Ectodermal cell (in vitro differentiated cells): ENCODE data around the gene UNC93A.
"Not testable (repeated sequence)": the region's sequence is repeated elsewhere in the genome, so short reads cannot be mapped to it uniquely, and the experiment has no call there.

Experiments used
- H3K27ac ChIP-seq: 2 replicates; pipeline ENCODE4 v1.7.0; 2013; ENCODE audit warnings: mild to moderate bottlenecking, low read depth, low read length; ENCODE audit not compliant: insufficient read depth, poor library complexity, severe bottlenecking
- H3K27me3 ChIP-seq: 2 replicates; pipeline ENCODE4 v1.7.0; 2013; ENCODE audit warnings: mild to moderate bottlenecking, low read length; ENCODE audit not compliant: insufficient read depth, control insufficient read depth, poor library complexity, severe bottlenecking
- H3K36me3 ChIP-seq: one replicate; pipeline ENCODE4 v1.7.0; 2013; ENCODE audit warnings: low read length; ENCODE audit not compliant: control insufficient read depth, insufficient read depth
- H3K4me1 ChIP-seq: one replicate; pipeline ENCODE4 v1.7.0; 2013; ENCODE audit warnings: low read length; ENCODE audit not compliant: control insufficient read depth, insufficient read depth
- H3K4me3 ChIP-seq: 2 replicates; pipeline ENCODE4 v1.7.0; 2013; ENCODE audit warnings: low read depth, low read length, control low read depth; ENCODE audit not compliant: insufficient read depth
- H3K9me3 ChIP-seq: 2 replicates; pipeline ENCODE4 v1.7.0; 2013; ENCODE audit warnings: mild to moderate bottlenecking, low read length, moderate library complexity; ENCODE audit not compliant: control insufficient read depth
- WGBS, 2 experiments: methylation state at CpG; one replicate each; pipeline ENCODE4 v1.1.7; 2013; ENCODE audit warnings: missing lambda C conversion rate in 2 of 2; 5-methylcytosine and 5-hydroxymethylcytosine counted together

Gene UNC93A

GRCh38 chr6:167284565-167284964, 6.5 kb upstream of the UNC93A start:
- H3K36me3 ChIP-seq, H3K27me3 ChIP-seq, H3K9me3 ChIP-seq, H3K27ac ChIP-seq, H3K4me3 ChIP-seq: not testable (repeated sequence)
- H3K4me1 ChIP-seq, result peaks cover 10% of the 10 kb centered on the region
- 89 to 93% methylated on average over 8 of the region's 13 CpGs for WGBS, 2 experiments

GRCh38 chr6:167285077-167285770, 5.9 kb upstream of the UNC93A start:
- 90 to 93% methylated on average over 15 of the region's 15 CpGs for WGBS, 2 experiments

GRCh38 chr6:167287513-167288048, 3.5 kb upstream of the UNC93A start:
- H3K9me3 ChIP-seq, result no peaks in the 10 kb centered on the region
- H3K36me3 ChIP-seq, result no peaks in the 10 kb centered on the region
- no peak overlapping the region for H3K27ac ChIP-seq
- no peaks in the 10 kb centered on the region for H3K4me1 ChIP-seq
- no peak overlapping the region for H3K4me3 ChIP-seq
- H3K27me3 ChIP-seq, result no peaks in the 10 kb centered on the region
- 94 to 96% methylated on average over 13 of the region's 13 CpGs for WGBS, 2 experiments

More at GRCh38 chr6:167285077-167285770, 5.9 kb upstream of the UNC93A start:
- no peak overlapping the region for H3K27ac ChIP-seq
- no peaks in the 10 kb centered on the region for H3K27me3 ChIP-seq
- peaks cover 3% of the 10 kb centered on the region for H3K4me1 ChIP-seq
- no peaks in the 10 kb centered on the region for H3K9me3 ChIP-seq
- H3K4me3 ChIP-seq, result no peak overlapping the region
- no peaks in the 10 kb centered on the region for H3K36me3 ChIP-seq

- H3K4me1 ChIP-seq, H3K9me3 ChIP-seq, H3K36me3 ChIP-seq, H3K27me3 ChIP-seq, H3K4me3 ChIP-seq, H3K27ac ChIP-seq: not testable (repeated sequence)
- 25 to 34% methylated on average over 9 to 11 of the region's 14 CpGs for WGBS, 2 experiments
Observed at GRCh38 chr6:167288591-167289225, 2.4 kb upstream of the UNC93A start.

- 83% methylated on average over 1 of the region's 2 CpGs; no CpG with 5 or more reads in 1 of the 2 experiments for WGBS, 2 experiments
- not testable (repeated sequence) for H3K9me3 ChIP-seq, H3K27me3 ChIP-seq, H3K36me3 ChIP-seq, H3K4me3 ChIP-seq, H3K27ac ChIP-seq, H3K4me1 ChIP-seq
Observed at GRCh38 chr6:167289291-167289690, 1.8 kb upstream of the UNC93A start.

GRCh38 chr6:167291623-167292300, 647 bp downstream of the UNC93A start:
- H3K4me3 ChIP-seq, result no peak overlapping the region
- 91 to 92% methylated on average over 7 of the region's 7 CpGs for WGBS, 2 experiments
- H3K27me3 ChIP-seq, result no peaks in the 10 kb centered on the region
- H3K36me3 ChIP-seq, result no peaks in the 10 kb centered on the region
- no peak overlapping the region for H3K27ac ChIP-seq
- no peaks in the 10 kb centered on the region for H3K9me3 ChIP-seq
- no peaks in the 10 kb centered on the region for H3K4me1 ChIP-seq

DNA sequence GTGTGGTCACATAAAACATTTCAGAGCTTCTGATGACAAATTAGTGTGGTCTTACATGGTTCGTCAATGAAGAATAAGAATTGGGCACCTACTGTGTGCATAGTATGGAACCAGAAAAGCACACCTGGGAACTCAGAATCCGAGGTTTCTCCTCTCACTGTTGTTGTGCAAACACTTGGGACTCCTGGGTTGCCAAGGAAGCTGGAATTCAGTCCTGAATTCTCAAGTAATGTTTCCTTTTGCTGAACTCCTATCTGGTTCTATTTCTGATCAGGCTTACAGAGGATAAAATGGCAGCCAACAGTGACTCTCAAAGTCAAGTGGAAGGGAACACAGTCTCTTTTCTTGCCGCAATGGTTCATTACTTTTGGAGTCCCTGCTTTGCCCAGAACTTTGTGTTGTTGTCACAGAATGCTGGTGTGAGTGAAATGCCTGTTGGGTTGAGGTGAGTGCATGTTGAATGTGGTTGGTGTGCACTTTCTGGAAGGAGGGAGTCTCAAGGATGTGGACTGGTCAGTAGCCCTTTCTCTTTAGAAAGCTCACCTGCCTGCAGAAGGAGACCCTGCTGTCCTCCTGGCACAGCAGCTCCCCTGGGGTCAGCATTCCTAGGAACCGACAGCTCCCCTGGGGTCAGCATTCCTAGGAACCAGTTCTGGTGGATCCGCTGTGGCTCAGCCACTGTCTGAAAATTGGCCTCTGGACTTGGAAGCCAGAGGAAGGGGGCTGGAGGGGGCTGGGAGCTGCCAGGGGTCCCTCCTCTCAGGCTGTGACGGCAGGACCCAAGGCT, 1.4 kb downstream of the UNC93A start:
- Histone ChIP-seq H3K27me3 (no peaks in the 10 kb centered on the region), H3K4me3 (no peak overlapping the region), H3K9me3 (no peaks in the 10 kb centered on the region), H3K27ac (no peak overlapping the region), H3K4me1 (no peaks in the 10 kb centered on the region), H3K36me3 (no peaks in the 10 kb centered on the region)
- 88 to 90% methylated on average over 6 of the region's 6 CpGs for WGBS, 2 experiments

GRCh38 chr6:167293088-167293589, 2.0 kb downstream of the UNC93A start:
- Histone ChIP-seq H3K27ac (no peak overlapping the region), H3K27me3 (no peaks in the 10 kb centered on the region), H3K9me3 (no peaks in the 10 kb centered on the region), H3K4me3 (no peak overlapping the region), H3K36me3 (no peaks in the 10 kb centered on the region), H3K4me1 (no peaks in the 10 kb centered on the region)
- 95% methylated on average over 10 of the region's 10 CpGs for WGBS, 2 experiments

DNA sequence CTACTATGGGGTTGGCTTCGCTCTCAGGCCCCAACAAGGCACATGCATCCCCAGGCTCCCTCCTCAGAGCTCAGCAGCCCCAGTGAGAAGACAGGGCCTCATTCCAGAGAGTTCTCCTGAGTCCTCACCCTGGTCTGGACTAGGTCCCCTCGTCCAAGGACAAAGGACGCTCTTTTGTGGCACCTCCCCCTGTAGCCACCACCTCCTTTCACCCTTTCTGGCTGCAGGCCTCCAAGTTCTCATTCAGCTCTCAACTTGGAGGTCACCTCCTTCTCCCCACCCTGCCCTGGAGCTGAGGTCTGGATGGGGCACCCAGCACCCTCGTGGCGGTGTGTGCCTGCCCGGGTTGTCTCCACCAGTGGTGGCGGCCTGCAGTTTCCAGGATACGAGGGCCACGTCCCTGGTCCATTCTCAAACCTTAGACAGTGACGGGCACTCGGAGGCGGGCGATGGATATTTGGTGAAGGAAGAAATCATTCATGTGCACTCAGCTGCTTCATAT, 2.5 kb downstream of the UNC93A start:
- no peaks in the 10 kb centered on the region for H3K36me3 ChIP-seq
- H3K27me3 ChIP-seq, result no peaks in the 10 kb centered on the region
- H3K9me3 ChIP-seq, result no peaks in the 10 kb centered on the region
- no peak overlapping the region for H3K27ac ChIP-seq
- 96% methylated on average over 13 of the region's 13 CpGs for WGBS, 2 experiments
- no peak overlapping the region for H3K4me3 ChIP-seq
- no peaks in the 10 kb centered on the region for H3K4me1 ChIP-seq
